ENCODE results near the gene BIK.
"Not testable (repeated sequence)": the region's sequence is repeated elsewhere in the genome, so short reads cannot be mapped to it uniquely, and the experiment has no call there.

The BIK gene

GRCh38 chr22:43134553-43134952 lies 24.0 kb downstream of the BIK start:
- in situ Hi-C loops (cut with HindIII; ENCODE audit: low sequenced_read_pairs), result no loop called here

GRCh38 chr22:43135565-43135964 lies 25.0 kb downstream of the BIK start:
- in situ Hi-C loops (cut with HindIII; ENCODE audit: low sequenced_read_pairs), result no loop called here

- in situ Hi-C loops (cut with HindIII; ENCODE audit: low sequenced_read_pairs), result no loop called here
Measured at GRCh38 chr22:43136255-43136654, 25.7 kb downstream of the BIK start.

GRCh38 chr22:43136801-43137200 lies 26.3 kb downstream of the BIK start:
- in situ Hi-C loops (cut with HindIII; ENCODE audit: low sequenced_read_pairs), result no loop called here

- in situ Hi-C loops (cut with HindIII; ENCODE audit: low sequenced_read_pairs), result no loop called here
Measured at GRCh38 chr22:43142880-43143562, 32.5 kb downstream of the BIK start, which contains the start of gene MCAT. TSS of gene MCAT (minus strand) at chr22:43143398. CDS start at chr22:43143348, 50 bp downstream.

- in situ Hi-C loops (cut with HindIII; ENCODE audit: low sequenced_read_pairs), result no loop called here
Measured at GRCh38 chr22:43144949-43145348, 34.4 kb downstream of the BIK start.

GRCh38 chr22:43145371-43145770 lies 34.8 kb downstream of the BIK start:
- in situ Hi-C loops (cut with HindIII; ENCODE audit: low sequenced_read_pairs), result not testable (repeated sequence)

GRCh38 chr22:43146332-43146731 lies 35.8 kb downstream of the BIK start:
- in situ Hi-C loops (cut with HindIII; ENCODE audit: low sequenced_read_pairs), result not testable (repeated sequence)

- in situ Hi-C loops (cut with HindIII; ENCODE audit: low sequenced_read_pairs), result no loop called here
Measured at GRCh38 chr22:43147821-43148220, 37.3 kb downstream of the BIK start.

- in situ Hi-C loops (cut with HindIII; ENCODE audit: low sequenced_read_pairs), result no loop called here
Measured at GRCh38 chr22:43148581-43148980, 38.0 kb downstream of the BIK start.

- in situ Hi-C loops (cut with HindIII; ENCODE audit: low sequenced_read_pairs), result no loop called here
Measured at GRCh38 chr22:43150731-43151206, 40.2 kb downstream of the BIK start.

- in situ Hi-C loops (cut with HindIII; ENCODE audit: low sequenced_read_pairs), result no loop called here
Measured at GRCh38 chr22:43151251-43152002, 40.9 kb downstream of the BIK start, which contains the start of gene TSPO. TSS of gene TSPO (plus strand) at chr22:43151559. CDS start at chr22:43159239, 7,680 bp downstream.

GRCh38 chr22:43152003-43152356 lies 41.4 kb downstream of the BIK start:
- in situ Hi-C loops (cut with HindIII; ENCODE audit: low sequenced_read_pairs), result no loop called here

GRCh38 chr22:43152357-43153071 lies 42.0 kb downstream of the BIK start:
- in situ Hi-C loops (cut with HindIII; ENCODE audit: low sequenced_read_pairs), result no loop called here

GRCh38 chr22:43153899-43154298 lies 43.3 kb downstream of the BIK start:
- in situ Hi-C loops (cut with HindIII; ENCODE audit: low sequenced_read_pairs), result no loop called here

- in situ Hi-C loops (cut with HindIII; ENCODE audit: low sequenced_read_pairs), result no loop called here
Measured at GRCh38 chr22:43154887-43155536, 44.5 kb downstream of the BIK start.

GRCh38 chr22:43155789-43156188 lies 45.2 kb downstream of the BIK start:
- in situ Hi-C loops (cut with HindIII; ENCODE audit: low sequenced_read_pairs), result no loop called here

- in situ Hi-C loops (cut with HindIII; ENCODE audit: low sequenced_read_pairs), result no loop called here
Measured at GRCh38 chr22:43156413-43156812, 45.9 kb downstream of the BIK start.

- in situ Hi-C loops (cut with HindIII; ENCODE audit: low sequenced_read_pairs), result no loop called here
Measured at GRCh38 chr22:43157874-43158546, 47.5 kb downstream of the BIK start.

- in situ Hi-C loops (cut with HindIII; ENCODE audit: low sequenced_read_pairs), result no loop called here
Measured at GRCh38 chr22:43158778-43159483, 48.4 kb downstream of the BIK start.

All from DLD1 (cell line).